Endothelial cell (in vitro differentiated cells): ENCODE results near the gene PELI3. TPM values are rescaled to one million over a fixed set of nuclear protein-coding genes. Genes with fewer than 3 reads are reported as not detected.

ENCODE experiments used
- DNase-seq: peaks from one replicate; pipeline ENCODE4 v3.0.0; 2021; ENCODE audit warnings: low spot score
- H3K27ac Mint-ChIP-seq: one replicate; pipeline ENCODE4 v1.8.0; 2021; ENCODE audit warnings: mixed read lengths, inconsistent platforms; ENCODE audit not compliant: unreplicated experiment
- H3K27me3 Mint-ChIP-seq: one replicate; pipeline ENCODE4 v1.8.0; 2021; ENCODE audit warnings: mild to moderate bottlenecking, moderate library complexity, mixed read lengths, inconsistent platforms; ENCODE audit not compliant: unreplicated experiment
- H3K36me3 Mint-ChIP-seq: one replicate; pipeline ENCODE4 v1.8.0; 2021; ENCODE audit warnings: mild to moderate bottlenecking, low read depth, mixed read lengths, inconsistent platforms; ENCODE audit not compliant: unreplicated experiment
- H3K4me1 Mint-ChIP-seq: one replicate; pipeline ENCODE4 v1.8.0; 2021; ENCODE audit warnings: mild to moderate bottlenecking, mixed read lengths, inconsistent platforms; ENCODE audit not compliant: unreplicated experiment
- H3K4me3 Mint-ChIP-seq: one replicate; pipeline ENCODE4 v1.8.0; 2021; ENCODE audit warnings: mild to moderate bottlenecking, mixed read lengths, inconsistent platforms; ENCODE audit not compliant: unreplicated experiment
- H3K9me3 Mint-ChIP-seq: one replicate; pipeline ENCODE4 v1.8.0; 2021; ENCODE audit warnings: mixed read lengths, inconsistent platforms; ENCODE audit not compliant: unreplicated experiment
- total RNA-seq: library from RNA; stranded (reverse); fragmentation: NEBNext Ultra II Directional; extraction: Animal tissue kit (Norgen Biotek cat#: 25700); gene quantifications from one replicate; pipeline ENCODE4 v1.2.1, GENCODE V29; 2021; ENCODE audit not compliant: unreplicated experiment
- TF ChIP-seq, protein P1 (sequence below): fragments of 200-600 bp; sonication (generic); IDR thresholded peaks from one replicate; pipeline ENCODE4 v1.5.0; 2021; ENCODE audit warnings: antibody characterized with exemption; ENCODE audit not compliant: unreplicated experiment

The PELI3 gene
- total RNA-seq, 1 donor from 2014 or later: 2.0 TPM

DNA sequence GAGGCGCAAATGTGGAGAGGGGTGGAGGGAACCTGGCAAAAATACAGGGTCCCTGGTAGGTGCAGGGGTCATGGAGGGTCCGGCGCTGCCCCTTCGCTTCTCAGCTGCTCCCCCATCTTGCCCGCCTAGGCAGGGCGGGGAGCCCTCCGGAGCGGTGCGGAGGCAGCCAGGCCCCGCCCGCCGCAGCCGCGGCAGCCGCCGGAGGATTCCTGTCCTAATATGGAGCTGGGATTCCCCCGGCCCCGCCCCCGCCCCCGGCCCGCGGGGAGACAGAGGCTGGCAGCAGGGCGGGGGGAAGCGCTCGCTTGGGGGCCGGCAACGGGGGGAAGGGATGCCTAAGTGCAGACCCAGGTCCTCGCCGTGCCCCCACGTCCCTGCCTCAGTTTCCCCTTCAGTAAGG is 46.9 kb upstream of the PELI3 start:
- TF ChIP-seq, protein P1, sequence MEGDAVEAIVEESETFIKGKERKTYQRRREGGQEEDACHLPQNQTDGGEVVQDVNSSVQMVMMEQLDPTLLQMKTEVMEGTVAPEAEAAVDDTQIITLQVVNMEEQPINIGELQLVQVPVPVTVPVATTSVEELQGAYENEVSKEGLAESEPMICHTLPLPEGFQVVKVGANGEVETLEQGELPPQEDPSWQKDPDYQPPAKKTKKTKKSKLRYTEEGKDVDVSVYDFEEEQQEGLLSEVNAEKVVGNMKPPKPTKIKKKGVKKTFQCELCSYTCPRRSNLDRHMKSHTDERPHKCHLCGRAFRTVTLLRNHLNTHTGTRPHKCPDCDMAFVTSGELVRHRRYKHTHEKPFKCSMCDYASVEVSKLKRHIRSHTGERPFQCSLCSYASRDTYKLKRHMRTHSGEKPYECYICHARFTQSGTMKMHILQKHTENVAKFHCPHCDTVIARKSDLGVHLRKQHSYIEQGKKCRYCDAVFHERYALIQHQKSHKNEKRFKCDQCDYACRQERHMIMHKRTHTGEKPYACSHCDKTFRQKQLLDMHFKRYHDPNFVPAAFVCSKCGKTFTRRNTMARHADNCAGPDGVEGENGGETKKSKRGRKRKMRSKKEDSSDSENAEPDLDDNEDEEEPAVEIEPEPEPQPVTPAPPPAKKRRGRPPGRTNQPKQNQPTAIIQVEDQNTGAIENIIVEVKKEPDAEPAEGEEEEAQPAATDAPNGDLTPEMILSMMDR: no peak
- Mint-ChIP-seq H3K27me3 (peaks cover 19% of the 10 kb centered on the region), H3K4me1 (peaks cover 5% of the 10 kb centered on the region), H3K9me3 (no peaks in the 10 kb centered on the region), H3K27ac (no peak overlapping the region), H3K4me3 (no peak overlapping the region), H3K36me3 (peaks cover 11% of the 10 kb centered on the region)
- DNase-seq: no peak

DNA sequence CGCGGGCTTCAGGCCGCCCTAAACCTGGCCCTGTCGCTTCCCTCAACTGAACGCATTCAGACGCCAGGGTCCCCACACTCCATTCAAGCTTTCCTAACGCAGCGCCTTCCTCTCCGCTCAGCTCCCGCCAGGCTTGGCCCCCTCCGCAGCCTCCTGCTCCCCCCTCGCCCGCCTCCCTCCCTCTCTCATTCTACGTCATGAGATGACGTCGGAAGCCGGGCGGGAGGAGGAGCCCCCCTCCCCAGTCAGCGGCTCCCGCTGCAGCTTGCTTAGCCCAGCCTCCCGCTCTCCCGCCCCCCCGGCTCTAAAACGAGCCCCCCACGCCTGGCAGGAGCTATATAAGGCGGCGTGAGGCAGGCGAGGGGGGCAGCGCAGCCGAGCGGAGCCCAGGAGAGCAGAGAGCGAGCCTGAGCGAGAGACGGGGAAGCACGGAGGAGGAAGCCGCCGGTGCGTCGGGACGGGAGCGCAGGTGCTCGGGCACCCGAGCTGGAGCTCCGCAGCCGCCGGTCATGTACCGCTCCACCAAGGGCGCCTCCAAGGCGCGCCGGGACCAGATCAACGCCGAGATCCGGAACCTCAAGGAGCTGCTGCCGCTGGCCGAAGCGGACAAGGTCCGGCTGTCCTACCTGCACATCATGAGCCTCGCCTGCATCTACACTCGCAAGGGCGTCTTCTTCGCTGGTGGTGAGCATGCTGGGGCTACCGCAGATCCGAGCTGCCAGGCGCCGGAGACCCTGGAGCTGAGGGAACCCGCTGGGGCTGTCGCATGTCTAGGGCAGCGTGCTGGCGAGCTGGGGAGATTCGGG is 45.8 kb upstream of the PELI3 start, which contains the start of gene NPAS4:
Gene NPAS4, plus strand, starts transcription at position 365 of the 806 bp plus-strand sequence. Its CDS starts 145 bp downstream, at position 510.
- Mint-ChIP-seq H3K9me3 (no peaks in the 10 kb centered on the region), H3K27me3 (peaks cover 25% of the 10 kb centered on the region), H3K4me1 (peaks cover 5% of the 10 kb centered on the region), H3K27ac (no peak within 1 kb of the TSS), H3K4me3 (no peak within 1 kb of the TSS), H3K36me3 (peaks cover 11% of the 10 kb centered on the region)
- TF ChIP-seq, protein P1: no peak
- no peak for DNase-seq

DNA sequence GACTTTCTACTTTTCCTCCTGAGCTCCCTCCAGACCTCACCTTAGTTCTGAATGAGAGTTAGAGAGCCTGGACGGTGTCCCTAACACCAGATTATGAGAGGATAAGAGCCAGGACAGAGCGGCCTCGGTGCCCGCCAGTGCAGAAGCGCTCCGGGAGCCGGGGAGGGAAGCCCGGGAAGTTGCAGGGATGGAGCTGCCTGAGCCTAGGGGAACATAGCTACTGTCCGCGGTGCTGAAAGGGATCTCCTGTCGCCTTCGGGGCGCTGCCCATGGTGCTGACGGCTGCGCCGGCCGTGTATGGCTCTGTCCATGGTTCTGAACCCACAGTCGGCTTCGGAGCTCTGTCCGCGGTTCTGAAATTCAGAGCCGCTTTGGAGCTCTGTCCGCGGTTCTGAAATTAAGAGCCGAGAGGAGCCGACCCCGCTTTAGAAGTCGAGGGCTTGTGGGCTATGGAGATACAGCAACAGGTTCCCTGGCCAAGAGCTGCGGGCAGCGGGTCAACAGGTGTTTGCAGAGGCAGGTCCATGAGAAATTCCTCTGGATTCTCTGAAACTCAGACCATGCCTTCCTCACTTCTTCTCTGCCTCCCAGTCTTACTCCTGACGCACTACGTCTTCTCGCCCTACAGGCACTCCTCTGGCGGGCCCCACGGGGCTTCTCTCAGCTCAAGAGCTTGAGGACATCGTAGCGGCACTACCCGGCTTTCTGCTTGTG is 45.1 kb upstream of the PELI3 start:
- Mint-ChIP-seq H3K27me3 (peaks cover 23% of the 10 kb centered on the region), H3K27ac (no peak overlapping the region), H3K36me3 (peaks cover 11% of the 10 kb centered on the region), H3K9me3 (no peaks in the 10 kb centered on the region), H3K4me3 (no peak overlapping the region), H3K4me1 (peaks cover 5% of the 10 kb centered on the region)
- DNase-seq: peak; percentile 92
- TF ChIP-seq, protein P1: no peak

DNA sequence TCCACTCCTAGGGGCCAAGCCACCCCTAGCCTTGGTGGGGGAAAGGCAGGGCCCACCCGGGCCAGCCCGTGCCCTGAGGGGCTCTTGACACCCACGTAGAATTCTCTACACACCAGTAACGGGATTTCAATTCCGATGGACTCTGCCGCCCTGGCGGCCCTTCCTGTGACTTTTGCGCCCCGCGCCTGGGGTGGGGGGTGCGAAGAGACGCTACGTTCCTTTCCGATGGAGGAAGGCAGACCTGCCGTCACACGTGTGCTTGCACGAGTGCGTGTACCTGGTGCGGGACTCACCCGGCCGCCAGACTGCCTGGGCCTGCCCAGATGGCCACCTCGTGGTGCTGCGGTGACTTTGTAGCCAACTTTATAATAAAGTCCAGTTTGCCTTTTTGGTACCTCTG is 40.4 kb upstream of the PELI3 start:
- H3K27me3 Mint-ChIP-seq: peaks cover 14% of the 10 kb centered on the region
- no peaks in the 10 kb centered on the region for H3K9me3 Mint-ChIP-seq
- peaks cover 2% of the 10 kb centered on the region for H3K4me1 Mint-ChIP-seq
- H3K4me3 Mint-ChIP-seq: no peak overlapping the region
- no peak overlapping the region for H3K27ac Mint-ChIP-seq
- TF ChIP-seq, protein P1: no peak
- peaks cover 2% of the 10 kb centered on the region for H3K36me3 Mint-ChIP-seq
- DNase-seq: no peak

DNA sequence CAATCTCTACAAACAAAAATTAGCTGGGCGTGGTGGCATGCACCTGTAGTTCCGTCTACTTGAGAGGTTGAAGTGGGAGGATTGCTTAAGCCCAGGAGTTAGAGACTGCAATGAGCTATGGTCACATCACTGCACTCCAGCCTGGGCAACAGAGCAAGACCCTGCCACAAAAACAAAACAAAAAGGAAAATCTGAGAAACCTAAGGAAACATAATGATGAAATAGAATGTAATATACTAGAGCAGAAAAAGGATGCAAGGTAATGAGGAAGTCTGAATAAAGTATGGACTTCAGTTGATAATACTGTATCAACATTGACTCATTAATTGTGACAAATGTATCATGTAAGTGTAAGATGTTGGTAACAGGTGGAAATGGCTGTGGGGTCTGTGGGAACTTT is 37.8 kb upstream of the PELI3 start:
- Mint-ChIP-seq H3K36me3 (peaks cover 6% of the 10 kb centered on the region), H3K9me3 (no peaks in the 10 kb centered on the region), H3K4me1 (peaks cover 2% of the 10 kb centered on the region), H3K27me3 (peaks cover 10% of the 10 kb centered on the region), H3K4me3 (peak overlapping the region; percentile 62), H3K27ac (no peak overlapping the region)
- DNase-seq: no peak
- TF ChIP-seq, protein P1: no peak
